K562 (cell line): ENCODE measurements around the gene MOXD1. TPM values are rescaled to one million over a fixed set of nuclear protein-coding genes. Genes with fewer than 3 reads are reported as not detected.

Source experiments
- ATAC-seq: fragments of 200-7000 bp; cut with Tn5 transposase; 3 replicates; pipeline ENCODE4 v1.9.1; 2020; ENCODE audit warnings: moderate library complexity
- BruUV-seq: library from RNA; stranded (reverse); fragments of 400-500 nt; replicated peaks from 2 replicates; lab custom pipeline; 2021; lab: Mats Ljungman, UMichigan
- CTCF ChIA-PET: fragments of 300-600 bp; formaldehyde crosslinking; extraction: SDS; loops from one replicate; lab custom pipeline; 2021; ENCODE audit warnings: low intra/inter-chr PET ratio; lab: Yijun Ruan, JAX
- POLR2A ChIA-PET: fragments of 300-600, 350-650 bp; sonication (Branson Sonifier 250); formaldehyde crosslinking; extraction: SDS; loops from one replicate; lab custom pipeline; 2021; ENCODE audit warnings: antibody characterized with exemption, inconsistent platforms; lab: Yijun Ruan, JAX
- DNase-seq, 4 experiments: peaks; one replicate each; pipeline versions ENCODE4 v3.0.0 to v3.0.0-alpha.2; 2011 to 2018; ENCODE audit warnings: low spot score in 3 of 4, mixed read lengths in 3 of 4; ENCODE audit errors: extremely low read depth in 1 of 4
- FAIRE-seq: peaks from 2 replicates; lab custom pipeline; 2011; peaks lifted over from hg19 to GRCh38; lab: Jason Lieb, UNC
- H2AFZ ChIP-seq: 2 replicates; pipeline ENCODE4 v1.6.0; 2011; ENCODE audit warnings: low read depth, low read length, control low read depth, inconsistent platforms
- H3K27ac ChIP-seq: fragments of 200-600 bp; 3 replicates; pipeline ENCODE4 v1.8.0; 2011; ENCODE audit warnings: low read depth, mild to moderate bottlenecking, control low read depth, inconsistent platforms, low read length, moderate library complexity, mixed read lengths; ENCODE audit errors: extremely low read depth
- H3K27me3 ChIP-seq, 2 experiments: fragments of 300-600 bp in 1 of 2; 2 replicates in 1 of 2; 3 replicates in 1 of 2; pipeline versions ENCODE4 v1.6.0 to v1.8.0; 2011; ENCODE audit warnings: inconsistent platforms in 2 of 2, low read length in 2 of 2, mild to moderate bottlenecking in 1 of 2, mixed read lengths in 1 of 2, moderate library complexity in 1 of 2; ENCODE audit not compliant: control insufficient read depth in 2 of 2, insufficient read depth in 2 of 2
- H3K36me3 ChIP-seq: fragments of 300-600 bp; 3 replicates; pipeline ENCODE4 v1.8.0; 2011; ENCODE audit warnings: mild to moderate bottlenecking, low read length, inconsistent platforms; ENCODE audit not compliant: control insufficient read depth, insufficient read depth
- H3K4me1 ChIP-seq, 2 experiments: fragments of 200-600 bp in 1 of 2; replicated peaks in 1 of 2; 2 replicates in 1 of 2; 3 replicates in 1 of 2; pipeline versions ENCODE4 v1.5.1 to v1.8.0; 2011; ENCODE audit warnings: inconsistent platforms in 2 of 2, low read length in 2 of 2, mild to moderate bottlenecking in 1 of 2, mixed read lengths in 1 of 2, moderate library complexity in 1 of 2; ENCODE audit not compliant: control insufficient read depth in 2 of 2, insufficient read depth in 2 of 2
- H3K4me2 ChIP-seq: 2 replicates; pipeline ENCODE4 v1.6.1; 2011; ENCODE audit warnings: low read length, control low read depth, inconsistent platforms, mixed read lengths; ENCODE audit not compliant: insufficient read depth
- H3K4me3 ChIP-seq: fragments of 200-600 bp; sonication (generic), shearing (Covaris generic); 2 replicates; pipeline ENCODE4 v1.5.1; 2016; ENCODE audit warnings: control low read depth, inconsistent platforms
- H3K79me2 ChIP-seq: fragments of 200-600 bp; 3 replicates; pipeline ENCODE4 v1.8.0; 2011; ENCODE audit warnings: low read length, inconsistent platforms; ENCODE audit not compliant: control insufficient read depth, insufficient read depth
- H3K9ac ChIP-seq, 2 experiments: 2 replicates each; pipeline versions ENCODE4 v1.6.0 to v1.6.1; 2011; ENCODE audit warnings: low read depth in 2 of 2, low read length in 2 of 2, control low read depth in 1 of 2, inconsistent platforms in 1 of 2, mild to moderate bottlenecking in 1 of 2, mixed read lengths in 1 of 2; ENCODE audit not compliant: insufficient read depth in 1 of 2
- H3K9me1 ChIP-seq: one replicate; pipeline ENCODE4 v1.6.0; 2011; ENCODE audit warnings: inconsistent platforms, mild to moderate bottlenecking, low read length, moderate library complexity; ENCODE audit not compliant: control insufficient read depth, insufficient read depth
- H3K9me3 ChIP-seq: replicated peaks from 2 replicates; pipeline ENCODE4 v1.5.1; 2011; ENCODE audit warnings: low read depth, low read length, inconsistent platforms; ENCODE audit not compliant: control insufficient read depth, insufficient read depth
- H4K20me1 ChIP-seq: replicated peaks from 2 replicates; pipeline ENCODE4 v1.6.1; 2011; ENCODE audit warnings: low read length, inconsistent platforms, mixed read lengths; ENCODE audit not compliant: control insufficient read depth, insufficient read depth
- C11orf30 ChIP-seq: fragments of 450-650 bp; IDR thresholded peaks from 2 replicates; pipeline ENCODE4 v1.6.1; 2016; ENCODE audit warnings: low read depth, mild to moderate bottlenecking
- ELF1 ChIP-seq: fragments of 200-800 bp; sonication (Bioruptor generic); IDR thresholded peaks from 2 replicates; pipeline ENCODE4 v1.6.1; 2016; ENCODE audit warnings: missing genetic modification characterization, missing compliant biosample characterization
- FOXK1 ChIP-seq: sonication (generic); formaldehyde crosslinking; IDR thresholded peaks from 2 replicates; pipeline ENCODE4 v1.8.0; 2022; ENCODE audit warnings: missing genetic modification reagents, mild to moderate bottlenecking, borderline replicate concordance
- ILF3 ChIP-seq: fragments of 450-650 bp; IDR thresholded peaks from 2 replicates; pipeline ENCODE4 v1.6.1; 2018; ENCODE audit warnings: antibody characterized with exemption, mild to moderate bottlenecking, moderate library complexity, borderline replicate concordance
- LEF1 ChIP-seq: fragments of 450-650 bp; IDR thresholded peaks from 2 replicates; pipeline ENCODE4 v1.6.1; 2016; ENCODE audit warnings: mild to moderate bottlenecking
- MAFF ChIP-seq: IDR thresholded peaks from 2 replicates; pipeline ENCODE4 v1.6.1; 2012; ENCODE audit warnings: low read length, improper control_type of control experiment
- MAFG ChIP-seq: fragments of 450-650 bp; conservative IDR thresholded peaks from 2 replicates; pipeline ENCODE4 v1.6.1; 2016; ENCODE audit warnings: missing genetic modification characterization, missing compliant biosample characterization
- MAFK ChIP-seq: IDR thresholded peaks from 2 replicates; pipeline ENCODE4 v1.6.1; 2011; ENCODE audit warnings: low read length, improper control_type of control experiment
- MYBL2 ChIP-seq, 2 experiments: fragments of 450-650 bp in 1 of 2; sonication (generic) in 1 of 2; formaldehyde crosslinking in 1 of 2; IDR thresholded peaks; 2 replicates each; pipeline versions ENCODE4 v1.6.1 to v1.8.1; 2017 to 2022; ENCODE audit warnings: borderline replicate concordance in 1 of 2, inconsistent platforms in 1 of 2, low read depth in 1 of 2, mild to moderate bottlenecking in 1 of 2, missing genetic modification reagents in 1 of 2, moderate library complexity in 1 of 2
- POLR2H ChIP-seq: IDR thresholded peaks from 2 replicates; pipeline ENCODE4 v1.6.1; 2016; ENCODE audit warnings: missing genetic modification characterization, low read depth, mild to moderate bottlenecking, control low read depth, missing compliant biosample characterization, moderate library complexity
- RCOR1 ChIP-seq, 2 experiments: IDR thresholded peaks; 2 replicates each; pipeline ENCODE4 v1.6.1; 2012; ENCODE audit warnings: low read depth in 2 of 2, low read length in 2 of 2, borderline replicate concordance in 1 of 2, improper control_type of control experiment in 1 of 2
- SMAD2 ChIP-seq: fragments of 150-350 bp; IDR thresholded peaks from 2 replicates; pipeline ENCODE4 v1.6.1; 2014; ENCODE audit warnings: low read depth, mild to moderate bottlenecking, low read length
- SNRNP70 ChIP-seq: fragments of 200-400 bp; formaldehyde crosslinking; optimal IDR thresholded peaks from 2 replicates; pipeline ENCODE3; 2017; ENCODE audit warnings: low read depth, low read length
- SRSF1 ChIP-seq: fragments of 200-400 bp; formaldehyde crosslinking; IDR thresholded peaks from 2 replicates; pipeline ENCODE4 v1.6.1; 2017; ENCODE audit warnings: mild to moderate bottlenecking, low read depth, low read length, moderate library complexity
- TSC22D4 ChIP-seq: fragments of 450-650 bp; IDR thresholded peaks from 2 replicates; pipeline ENCODE4 v1.6.1; 2016; ENCODE audit warnings: missing genetic modification characterization, missing biosample characterization, control low read depth
- ZNF121 ChIP-seq: sonication (generic); formaldehyde crosslinking; conservative IDR thresholded peaks from 2 replicates; pipeline ENCODE4 v1.8.0; 2022; ENCODE audit warnings: missing genetic modification reagents
- ZNF316 ChIP-seq: fragments of 450-650 bp; IDR thresholded peaks from 2 replicates; pipeline ENCODE4 v1.6.1; 2016
- ZNF445 ChIP-seq: fragments of 250-450 bp; sonication (Bioruptor Pico); IDR thresholded peaks from 2 replicates; pipeline ENCODE4 v1.4.0; 2020; ENCODE audit warnings: low read depth, mild to moderate bottlenecking, moderate library complexity
- ZNF551 ChIP-seq: fragments of 250-450 bp; sonication (Bioruptor Pico); IDR thresholded peaks from 2 replicates; pipeline ENCODE4 v1.5.0; 2021; ENCODE audit warnings: mild to moderate bottlenecking, moderate library complexity
- WGBS: fragments of 100-300 bp; shearing (Covaris generic); methylation state at CpG from one replicate; pipeline ENCODE4 v1.1.6; 2016; ENCODE audit warnings: low coverage, mixed read lengths; ENCODE audit not compliant: insufficient coverage; ENCODE audit errors: missing lambda C conversion rate; 5-methylcytosine and 5-hydroxymethylcytosine counted together
- in situ Hi-C: fragments of 300-500 bp; cut with MboI; formaldehyde crosslinking; loops from 4 replicates; pipeline ENCODE4 v1.15.0; 2018; ENCODE audit warnings: inconsistent platforms, mixed read lengths
- intact Hi-C: fragments of 100-400 bp; cut with micrococcal nuclease; formaldehyde crosslinking; loops from 2 replicates; pipeline ENCODE4 v1.14.2; 2022
- polyA plus RNA-seq, 8 experiments: library from polyadenylated mRNA; depleted of rRNA in 4 of 8; stranded (reverse) in 5 of 8; unstranded in 3 of 8; fragments of >200 nt; fragmentation: Nextera tagmentation in 2 of 8; fragmentation: Illumina TruSeq in 1 of 8; extraction: Ambion mirVana in 2 of 8; extraction: Trizol in 1 of 8; gene quantifications; 2 replicates each; pipeline versions ENCODE4 v1.2.1 to v1.2.3, GENCODE V29; 2011 to 2014; ENCODE audit warnings: inconsistent platforms in 1 of 8, missing spikeins in 1 of 8
- total RNA-seq, 7 experiments: library from RNA; depleted of rRNA in 6 of 7; stranded (reverse); fragments of >200 nt in 6 of 7; fragmentation: Illumina TruSeq in 2 of 7; extraction: Trizol in 2 of 7; gene quantifications; 2 replicates each; pipeline versions ENCODE4 v1.2.1 to v1.2.3, GENCODE V29; 2011 to 2021; ENCODE audit warnings: low replicate concordance in 1 of 7
- TF ChIP-seq, protein P1 (sequence below): fragments of 250-450 bp; sonication (Bioruptor Pico); IDR thresholded peaks from 2 replicates; pipeline ENCODE4 v1.5.0; 2021
- TF ChIP-seq, protein P2 (sequence below): sonication (generic); formaldehyde crosslinking; IDR thresholded peaks from 2 replicates; pipeline ENCODE4 v1.8.0; 2023; ENCODE audit warnings: mild to moderate bottlenecking, missing genetic modification reagents

MOXD1 gene
- total and polyA plus RNA-seq, 9 of the 15 experiments (the other 6 are each of a cell fraction or from before 2014, with no cell fraction given): not detected

DNA sequence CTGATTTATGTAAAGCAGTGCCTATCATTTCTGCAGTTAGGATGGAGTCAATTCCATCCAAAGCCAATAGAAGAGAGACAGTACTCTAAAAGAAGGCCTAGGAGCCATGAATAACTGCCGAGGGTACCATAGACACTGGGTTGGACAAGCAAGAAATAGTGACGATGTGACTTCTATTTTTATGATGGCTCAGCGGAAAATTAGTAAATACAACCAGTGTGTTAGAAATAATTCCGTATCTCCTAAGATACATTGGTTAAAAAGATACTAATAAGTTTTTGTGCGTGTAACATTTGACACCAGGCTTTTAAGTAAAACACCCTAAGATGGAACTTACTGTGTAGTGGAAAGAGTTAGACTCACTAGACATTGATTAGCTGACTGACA lies 45.6 kb upstream of the MOXD1 start:
- Histone ChIP-seq H3K4me3 (no peak overlapping the region), H3K9me3 (no peaks in the 10 kb centered on the region), H4K20me1 (no peaks in the 10 kb centered on the region), H3K79me2 (no peaks in the 10 kb centered on the region), H3K9ac (no peak overlapping the region), H2AFZ (no peak overlapping the region), H3K9me1 (no peaks in the 10 kb centered on the region), H3K27ac (no peak overlapping the region), H3K4me1 (no peaks in the 10 kb centered on the region), H3K27me3 (no peaks in the 10 kb centered on the region), H3K4me2 (no peak overlapping the region), H3K36me3 (no peaks in the 10 kb centered on the region)
- BruUV-seq: no TSS peak
- ChIA-PET CTCF (no interaction called here), POLR2A (no interaction called here)
- intact Hi-C loops: no loop called here
- no peak for DNase-seq
- TF ChIP-seq ILF3 (no peak), FOXK1 (CRISPR knock-in tag) (no peak), ZNF445 (CRISPR knock-in tag) (no peak), MAFF (peak; percentile 47; the same call in 1 of the 2 replicates), LEF1 (no peak), MAFG (tag) (peak; percentile 48), C11orf30 (peak; percentile 49; the same call in 1 of the 2 replicates), RCOR1 (IDR thresholded peaks at IDR 0.05; ENCODE audit: borderline replicate concordance in 1 of 2, low read depth in 2 of 2, low read length in 2 of 2) (no peak), SNRNP70 (no peak), ZNF316 (peak; percentile 78), MYBL2 (IDR thresholded peaks at IDR 0.05; ENCODE audit: low read depth) (no peak), MYBL2 (CRISPR knock-in tag; IDR thresholded peaks at IDR 0.05; ENCODE audit: borderline replicate concordance) (no peak), POLR2H (tag) (no peak), SRSF1 (no peak), TSC22D4 (tag) (no peak), MAFK (peak; percentile 39; the same call in 1 of the 2 replicates), SMAD2 (no peak), ZNF121 (CRISPR knock-in tag) (no peak), ZNF551 (CRISPR knock-in tag) (no peak), ELF1 (tag) (no peak)
- TF ChIP-seq, protein P1, sequence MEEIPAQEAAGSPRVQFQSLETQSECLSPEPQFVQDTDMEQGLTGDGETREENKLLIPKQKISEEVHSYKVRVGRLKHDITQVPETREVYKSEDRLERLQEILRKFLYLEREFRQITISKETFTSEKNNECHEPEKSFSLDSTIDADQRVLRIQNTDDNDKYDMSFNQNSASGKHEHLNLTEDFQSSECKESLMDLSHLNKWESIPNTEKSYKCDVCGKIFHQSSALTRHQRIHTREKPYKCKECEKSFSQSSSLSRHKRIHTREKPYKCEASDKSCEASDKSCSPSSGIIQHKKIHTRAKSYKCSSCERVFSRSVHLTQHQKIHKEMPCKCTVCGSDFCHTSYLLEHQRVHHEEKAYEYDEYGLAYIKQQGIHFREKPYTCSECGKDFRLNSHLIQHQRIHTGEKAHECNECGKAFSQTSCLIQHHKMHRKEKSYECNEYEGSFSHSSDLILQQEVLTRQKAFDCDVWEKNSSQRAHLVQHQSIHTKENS (CRISPR knock-in tag): no peak
- TF ChIP-seq, protein P2, sequence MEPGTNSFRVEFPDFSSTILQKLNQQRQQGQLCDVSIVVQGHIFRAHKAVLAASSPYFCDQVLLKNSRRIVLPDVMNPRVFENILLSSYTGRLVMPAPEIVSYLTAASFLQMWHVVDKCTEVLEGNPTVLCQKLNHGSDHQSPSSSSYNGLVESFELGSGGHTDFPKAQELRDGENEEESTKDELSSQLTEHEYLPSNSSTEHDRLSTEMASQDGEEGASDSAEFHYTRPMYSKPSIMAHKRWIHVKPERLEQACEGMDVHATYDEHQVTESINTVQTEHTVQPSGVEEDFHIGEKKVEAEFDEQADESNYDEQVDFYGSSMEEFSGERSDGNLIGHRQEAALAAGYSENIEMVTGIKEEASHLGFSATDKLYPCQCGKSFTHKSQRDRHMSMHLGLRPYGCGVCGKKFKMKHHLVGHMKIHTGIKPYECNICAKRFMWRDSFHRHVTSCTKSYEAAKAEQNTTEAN (CRISPR knock-in tag): no peak
- FAIRE-seq: no peak
- ATAC-seq: no peak
- 57% methylated on average over 5 of the region's 5 CpGs for WGBS
- in situ Hi-C loops: no loop called here
